H1 (cell line): ENCODE data around the gene DAB2IP. TPM values are rescaled to one million over a fixed set of nuclear protein-coding genes. Genes with fewer than 3 reads are reported as not detected.

Source experiments
- CTCF ChIA-PET: fragments of 300-600 bp; sonication (Branson Sonifier 250); formaldehyde crosslinking; loops from one replicate; lab custom pipeline; 2021; ENCODE audit not compliant: partially characterized antibody; lab: Charles Lee
- POLR2A ChIA-PET: fragments of 300-600 bp; sonication (Branson Sonifier 250); formaldehyde crosslinking; loops from one replicate; lab custom pipeline; 2021; ENCODE audit warnings: inconsistent platforms; ENCODE audit not compliant: partially characterized antibody; lab: Charles Lee
- DNase-seq, 2 experiments: peaks; one replicate each; pipeline versions ENCODE4 v3.0.0 to v3.0.0-alpha.2; 2010 to 2022; ENCODE audit warnings: low spot score in 2 of 2, low read depth in 1 of 2, mixed read lengths in 1 of 2
- FAIRE-seq: peaks from 2 replicates; lab custom pipeline; 2011; peaks lifted over from hg19 to GRCh38; lab: Jason Lieb, UNC
- H2AFZ ChIP-seq: 2 replicates; pipeline ENCODE4 v1.8.1; 2012; ENCODE audit warnings: low read length, inconsistent platforms
- H2AK5ac ChIP-seq: 2 replicates; pipeline ENCODE4 v1.6.1; 2013; ENCODE audit warnings: low read depth, low read length
- H2BK120ac ChIP-seq: replicated peaks from 2 replicates; pipeline ENCODE3; 2013; ENCODE audit warnings: low read depth, low read length, inconsistent platforms
- H2BK12ac ChIP-seq: 2 replicates; pipeline ENCODE4 v1.6.1; 2013; ENCODE audit warnings: low read depth, low read length
- H2BK15ac ChIP-seq: 2 replicates; pipeline ENCODE4 v1.6.1; 2013; ENCODE audit warnings: low read length
- H2BK20ac ChIP-seq: 2 replicates; pipeline ENCODE4 v1.6.1; 2013; ENCODE audit warnings: low read length
- H2BK5ac ChIP-seq: 2 replicates; pipeline ENCODE4 v1.6.1; 2013; ENCODE audit warnings: low read depth, low read length
- H3K14ac ChIP-seq: 2 replicates; pipeline ENCODE4 v1.6.1; 2013; ENCODE audit warnings: inconsistent platforms; ENCODE audit not compliant: insufficient read length
- H3K18ac ChIP-seq: 2 replicates; pipeline ENCODE4 v1.6.1; 2013; ENCODE audit warnings: low read length; ENCODE audit errors: extremely low read depth
- H3K23ac ChIP-seq: 2 replicates; pipeline ENCODE4 v1.6.1; 2013; ENCODE audit warnings: inconsistent platforms; ENCODE audit not compliant: insufficient read length
- H3K23me2 ChIP-seq: 2 replicates; pipeline ENCODE4 v1.6.1; 2013; ENCODE audit warnings: low read depth, low read length
- H3K27ac ChIP-seq: 2 replicates; pipeline ENCODE4 v1.6.1; 2011; ENCODE audit warnings: low read depth, low read length, inconsistent platforms
- H3K27me3 ChIP-seq, 4 experiments: replicated peaks in 1 of 4; 1 replicate in 1 of 4; 2 replicates in 3 of 4; pipeline versions ENCODE4 v1.6.1 to v1.8.1; 2011 to 2013; ENCODE audit warnings: low read length in 3 of 4, mild to moderate bottlenecking in 3 of 4, inconsistent platforms in 2 of 4, mixed read lengths in 2 of 4, moderate library complexity in 1 of 4; ENCODE audit not compliant: control insufficient read depth in 3 of 4, insufficient read depth in 3 of 4; ENCODE audit errors: extremely low read depth in 1 of 4
- H3K36me3 ChIP-seq, 4 experiments: 2 replicates each; pipeline versions ENCODE4 v1.6.1 to v1.8.1; 2011 to 2013; ENCODE audit warnings: mild to moderate bottlenecking in 4 of 4, low read length in 3 of 4, moderate library complexity in 2 of 4, control low read depth in 1 of 4, inconsistent platforms in 1 of 4; ENCODE audit not compliant: insufficient read depth in 4 of 4, control insufficient read depth in 2 of 4
- H3K4ac ChIP-seq: replicated peaks from 2 replicates; pipeline ENCODE3; 2013; ENCODE audit warnings: low read length, low read depth, mixed read lengths, inconsistent platforms; ENCODE audit not compliant: insufficient read length
- H3K4me1 ChIP-seq, 4 experiments: replicated peaks in 1 of 4; 1 replicate in 1 of 4; 2 replicates in 3 of 4; pipeline versions ENCODE4 v1.6.1 to v1.8.1; 2011 to 2013; ENCODE audit warnings: low read length in 3 of 4, inconsistent platforms in 2 of 4, mixed read lengths in 1 of 4; ENCODE audit not compliant: insufficient read depth in 4 of 4, control insufficient read depth in 3 of 4
- H3K4me2 ChIP-seq, 2 experiments: 2 replicates each; pipeline versions ENCODE4 v1.6.1 to v1.8.1; 2011 to 2013; ENCODE audit warnings: low read depth in 2 of 2, low read length in 2 of 2, control low read depth in 1 of 2, inconsistent platforms in 1 of 2, mild to moderate bottlenecking in 1 of 2; ENCODE audit not compliant: insufficient read depth in 1 of 2
- H3K4me3 ChIP-seq, 4 experiments: fragments of 200-600, 300-600 bp in 1 of 4; sonication (generic), shearing (Covaris generic), sonication (Bioruptor Twin) in 1 of 4; 2 replicates each; pipeline versions ENCODE4 v1.5.1 to v1.8.1; 2011 to 2016; ENCODE audit warnings: low read length in 4 of 4, low read depth in 3 of 4, control low read depth in 2 of 4, inconsistent platforms in 2 of 4, mild to moderate bottlenecking in 2 of 4, mixed read lengths in 1 of 4, moderate library complexity in 1 of 4; ENCODE audit not compliant: insufficient read depth in 2 of 4; ENCODE audit errors: extremely low read depth in 1 of 4
- H3K56ac ChIP-seq: replicated peaks from 2 replicates; pipeline ENCODE3; 2013; ENCODE audit warnings: low read depth, mild to moderate bottlenecking, mixed read lengths, low read length, inconsistent platforms; ENCODE audit not compliant: insufficient read length
- H3K79me1 ChIP-seq: 2 replicates; pipeline ENCODE4 v1.6.1; 2013; ENCODE audit warnings: low read depth, low read length, control low read depth
- H3K79me2 ChIP-seq, 2 experiments: 2 replicates each; pipeline versions ENCODE4 v1.6.1 to v1.8.1; 2012 to 2013; ENCODE audit warnings: low read length in 2 of 2, mild to moderate bottlenecking in 2 of 2, inconsistent platforms in 1 of 2; ENCODE audit not compliant: insufficient read depth in 2 of 2, control insufficient read depth in 1 of 2
- H3K9ac ChIP-seq, 4 experiments: replicated peaks in 1 of 4; 1 replicate in 1 of 4; 2 replicates in 3 of 4; pipeline versions ENCODE4 v1.6.1 to v1.8.1; 2011 to 2013; ENCODE audit warnings: low read depth in 3 of 4, low read length in 3 of 4, control low read depth in 2 of 4, mild to moderate bottlenecking in 2 of 4, moderate library complexity in 2 of 4, inconsistent platforms in 1 of 4; ENCODE audit errors: extremely low read depth in 1 of 4
- H3K9me3 ChIP-seq, 2 experiments: 2 replicates each; pipeline versions ENCODE4 v1.6.1 to v1.8.1; 2012 to 2013; ENCODE audit warnings: mild to moderate bottlenecking in 2 of 2, moderate library complexity in 2 of 2, control low read depth in 1 of 2, inconsistent platforms in 1 of 2, low read depth in 1 of 2, low read length in 1 of 2, mixed read lengths in 1 of 2; ENCODE audit not compliant: insufficient read depth in 2 of 2
- H4K20me1 ChIP-seq, 2 experiments: replicated peaks in 1 of 2; 2 replicates each; pipeline versions ENCODE3 to v1.8.1; 2011 to 2013; ENCODE audit warnings: inconsistent platforms in 2 of 2, low read length in 2 of 2, mild to moderate bottlenecking in 1 of 2; ENCODE audit not compliant: insufficient read depth in 2 of 2, control insufficient read depth in 1 of 2
- H4K5ac ChIP-seq: 2 replicates; pipeline ENCODE4 v1.6.1; 2013; ENCODE audit warnings: low read length, low read depth, mixed read lengths, inconsistent platforms; ENCODE audit not compliant: insufficient read length
- H4K8ac ChIP-seq: 2 replicates; pipeline ENCODE4 v1.8.0; 2013; ENCODE audit warnings: mild to moderate bottlenecking, moderate library complexity, low read length, inconsistent platforms; ENCODE audit not compliant: insufficient read depth; ENCODE audit errors: extremely low read depth
- H4K91ac ChIP-seq: replicated peaks from 2 replicates; pipeline ENCODE3; 2013; ENCODE audit warnings: low read length, mixed read lengths, inconsistent platforms; ENCODE audit not compliant: insufficient read length
- KDM5A ChIP-seq: fragments of 200-600 bp; IDR thresholded peaks from 2 replicates; pipeline ENCODE4 v1.7.1; 2012; ENCODE audit warnings: mild to moderate bottlenecking, low read length, inconsistent platforms, mixed read lengths
- RAD21 ChIP-seq, 2 experiments: IDR thresholded peaks in 1 of 2; conservative IDR thresholded peaks in 1 of 2; 2 replicates each; pipeline ENCODE4 v1.6.1; 2011; ENCODE audit warnings: low read depth in 2 of 2, low read length in 2 of 2, improper control_type of control experiment in 1 of 2, inconsistent platforms in 1 of 2, mild to moderate bottlenecking in 1 of 2, moderate library complexity in 1 of 2
- SIX5 ChIP-seq: IDR thresholded peaks from 2 replicates; pipeline ENCODE4 v1.6.1; 2011; ENCODE audit warnings: mild to moderate bottlenecking, low read depth, low read length
- WGBS, 2 experiments: shearing (Covaris generic) in 1 of 2; methylation state at CpG; one replicate each; pipeline versions ENCODE4 v1.1.6 to v1.1.7; 2013 to 2015; ENCODE audit warnings: low lambda C conversion rate in 2 of 2, mixed read lengths in 2 of 2, inconsistent platforms in 1 of 2, low coverage in 1 of 2, missing lambda C conversion rate in 1 of 2; ENCODE audit not compliant: insufficient replicate concordance in 2 of 2, insufficient coverage in 1 of 2, insufficient read length in 1 of 2; ENCODE audit errors: extremely low coverage in 1 of 2, missing lambda C conversion rate in 1 of 2; 5-methylcytosine and 5-hydroxymethylcytosine counted together
- polyA plus RNA-seq, 7 experiments: library from polyadenylated mRNA; depleted of rRNA in 3 of 7; stranded (reverse) in 5 of 7; unstranded in 2 of 7; fragments of >200 nt in 5 of 7; fragments of 200-250 nt in 2 of 7; gene quantifications; 1 replicate in 5 of 7; 2 replicates in 1 of 7; 4 replicates in 1 of 7; pipeline versions ENCODE4 v1.2.1 to v1.2.3, GENCODE V29; 2011 to 2013; ENCODE audit warnings: missing spikeins in 2 of 7, mixed read lengths in 2 of 7
- total RNA-seq: library from RNA; stranded (reverse); fragmentation: NEBNext Ultra II Directional; extraction: Animal tissue kit (Norgen Biotek cat#: 25700); gene quantifications from 2 replicates; pipeline ENCODE4 v1.2.1, GENCODE V29; 2021
- TF ChIP-seq, protein P1 (sequence below), 3 experiments: IDR thresholded peaks; 1 replicate in 2 of 3; 2 replicates in 1 of 3; pipeline versions ENCODE4 v1.5.1 to v1.6.1; 2011; ENCODE audit warnings: low read length in 3 of 3, mild to moderate bottlenecking in 3 of 3, inconsistent platforms in 2 of 3, low read depth in 1 of 3, moderate library complexity in 1 of 3; ENCODE audit not compliant: insufficient read depth in 1 of 3; ENCODE audit errors: control extremely low read depth in 1 of 3
- TF ChIP-seq, protein P2 (sequence below): IDR thresholded peaks from 2 replicates; pipeline ENCODE4 v1.6.1; 2012; ENCODE audit warnings: inconsistent platforms

DAB2IP gene
- total and polyA plus RNA-seq, 2 of the 8 experiments (the other 6 are each of a cell fraction or from before 2014, with no cell fraction given): 19.7 to 39.5 TPM

DNA sequence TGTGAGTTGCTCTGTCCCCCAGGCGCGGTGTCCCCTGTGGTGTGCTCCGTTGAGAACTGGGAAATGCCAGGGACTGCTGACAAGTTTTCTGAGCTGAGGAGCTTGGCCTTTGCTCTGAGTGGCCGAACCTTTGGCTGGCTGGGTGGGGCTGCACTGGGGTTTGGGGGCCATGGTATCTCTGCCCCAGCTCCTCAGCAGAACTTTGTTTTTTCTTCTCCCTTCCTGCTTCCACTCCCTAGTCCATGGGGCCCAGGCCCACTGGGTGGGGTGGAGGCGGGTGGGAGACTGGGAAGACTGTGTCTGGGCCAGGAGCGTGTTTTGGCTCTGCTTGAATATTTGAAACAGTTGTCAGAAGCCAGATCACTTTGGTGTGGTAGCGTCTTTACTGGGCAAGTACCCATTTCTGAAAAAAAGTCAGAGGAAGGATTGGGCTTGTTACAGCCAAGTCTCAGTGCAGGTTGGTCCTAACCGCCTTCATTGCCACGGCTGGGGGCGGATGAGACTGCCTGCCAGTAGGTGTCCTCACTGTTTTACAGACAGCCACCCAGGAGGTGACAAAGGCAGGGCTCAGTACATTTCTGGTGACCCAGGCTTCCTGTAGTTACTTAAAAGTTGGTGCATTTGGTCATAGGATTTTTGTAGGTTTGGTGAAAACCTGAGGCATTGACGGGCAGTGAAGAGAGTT is 92.7 kb downstream of the DAB2IP start:
- H2BK20ac ChIP-seq: no peak overlapping the region
- POLR2A ChIA-PET: interaction anchor here (1.2 kb wide), 1 partner anchor 9 kb away, joined by 4 read pairs; no protein-coding TSS in a partner anchor
- H2BK12ac ChIP-seq: no peak overlapping the region
- H4K8ac ChIP-seq: no peak overlapping the region; the same call in 1 of the 2 replicates
- H3K36me3 ChIP-seq: no peaks in the 10 kb centered on the region
- H3K14ac ChIP-seq: no peak overlapping the region
- H3K4me1 ChIP-seq: peaks cover 15 to 41% (median 23%) of the 10 kb centered on the region in 4 experiments
- DNase-seq: no peak
- H3K56ac ChIP-seq: no peak overlapping the region
- no peak for FAIRE-seq
- peak overlapping the region; percentile 55; the same call in 1 of the 2 replicates for H2BK5ac ChIP-seq
- H3K9me3 ChIP-seq: no peaks in the 10 kb centered on the region
- H2AFZ ChIP-seq: no peak overlapping the region
- H3K9ac ChIP-seq: no peak overlapping the region; a peak in 1 of 7 replicates
- no peak overlapping the region; the same call in 1 of the 2 replicates for H3K18ac ChIP-seq
- H3K23ac ChIP-seq: no peak overlapping the region
- no peaks in the 10 kb centered on the region for H3K27me3 ChIP-seq
- no peak overlapping the region for H4K5ac ChIP-seq
- H3K23me2 ChIP-seq: no peaks in the 10 kb centered on the region
- TF ChIP-seq, protein P1, sequence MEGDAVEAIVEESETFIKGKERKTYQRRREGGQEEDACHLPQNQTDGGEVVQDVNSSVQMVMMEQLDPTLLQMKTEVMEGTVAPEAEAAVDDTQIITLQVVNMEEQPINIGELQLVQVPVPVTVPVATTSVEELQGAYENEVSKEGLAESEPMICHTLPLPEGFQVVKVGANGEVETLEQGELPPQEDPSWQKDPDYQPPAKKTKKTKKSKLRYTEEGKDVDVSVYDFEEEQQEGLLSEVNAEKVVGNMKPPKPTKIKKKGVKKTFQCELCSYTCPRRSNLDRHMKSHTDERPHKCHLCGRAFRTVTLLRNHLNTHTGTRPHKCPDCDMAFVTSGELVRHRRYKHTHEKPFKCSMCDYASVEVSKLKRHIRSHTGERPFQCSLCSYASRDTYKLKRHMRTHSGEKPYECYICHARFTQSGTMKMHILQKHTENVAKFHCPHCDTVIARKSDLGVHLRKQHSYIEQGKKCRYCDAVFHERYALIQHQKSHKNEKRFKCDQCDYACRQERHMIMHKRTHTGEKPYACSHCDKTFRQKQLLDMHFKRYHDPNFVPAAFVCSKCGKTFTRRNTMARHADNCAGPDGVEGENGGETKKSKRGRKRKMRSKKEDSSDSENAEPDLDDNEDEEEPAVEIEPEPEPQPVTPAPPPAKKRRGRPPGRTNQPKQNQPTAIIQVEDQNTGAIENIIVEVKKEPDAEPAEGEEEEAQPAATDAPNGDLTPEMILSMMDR (IDR thresholded peaks at IDR 0.05; ENCODE audit: control extremely low read depth in 1 of 3, insufficient read depth in 1 of 3, low read depth in 1 of 3, low read length in 3 of 3): peak; percentile 27 to 48 (median 35)
- TF ChIP-seq RAD21 (IDR thresholded peaks at IDR 0.05 in 1 of 2, conservative IDR thresholded peaks at IDR 0.05 in 1 of 2; ENCODE audit: low read depth in 2 of 2, low read length in 2 of 2) (peak; percentile 47 to 53; a peak in 3 of 4 replicates), SIX5 (no peak), KDM5A (no peak)
- TF ChIP-seq, protein P2, sequence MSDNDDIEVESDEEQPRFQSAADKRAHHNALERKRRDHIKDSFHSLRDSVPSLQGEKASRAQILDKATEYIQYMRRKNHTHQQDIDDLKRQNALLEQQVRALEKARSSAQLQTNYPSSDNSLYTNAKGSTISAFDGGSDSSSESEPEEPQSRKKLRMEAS: no peak
- H2BK15ac ChIP-seq: peak overlapping the region; percentile 6; the same call in 1 of the 2 replicates
- H3K4me2 ChIP-seq: peak overlapping the region; percentile 4 to 23; a peak in 1 of 4 replicates
- 59% methylated on average over 11 of the region's 11 CpGs; no CpG with 5 or more reads in 1 of the 2 experiments for WGBS, 2 experiments
- no peak overlapping the region for H4K91ac ChIP-seq
- H3K4ac ChIP-seq: no peak overlapping the region
- no peak overlapping the region for H3K27ac ChIP-seq
- H2BK120ac ChIP-seq: no peak overlapping the region
- H3K79me2 ChIP-seq: peaks cover 0 to 49% of the 10 kb centered on the region in 2 experiments; a peak in 2 of 4 replicates
- peaks cover 24% of the 10 kb centered on the region for H3K79me1 ChIP-seq
- CTCF ChIA-PET: interaction anchor here (0.6 to 20.3 kb wide), 20 partner anchors 9 to 600 kb away, joined by 3 to 305 read pairs (median 4); no protein-coding TSS in a partner anchor
- peaks cover 16 to 23% of the 10 kb centered on the region in 2 experiments for H4K20me1 ChIP-seq
- no peak overlapping the region for H2AK5ac ChIP-seq
- peak overlapping the region in 1 of 4 experiments; percentile 2; a peak in 1 of 8 replicates for H3K4me3 ChIP-seq
